Activated naive CD4-positive, alpha-beta T cell treated with anti-CD3 and anti-CD28 coated beads, Interleukin-2, amount 50 U/mL, for 24 hours (primary cell): ENCODE results near the gene LINGO1.

ENCODE experiments used
- H3K27ac Mint-ChIP-seq: one replicate; pipeline ENCODE4 v1.8.0; 2021; ENCODE audit warnings: mild to moderate bottlenecking, mixed read lengths
- H3K27me3 Mint-ChIP-seq: one replicate; pipeline ENCODE4 v1.8.0; 2021; ENCODE audit warnings: mixed read lengths
- H3K36me3 Mint-ChIP-seq: one replicate; pipeline ENCODE4 v1.8.0; 2021; ENCODE audit warnings: mixed read lengths
- H3K4me1 Mint-ChIP-seq: one replicate; pipeline ENCODE4 v1.8.0; 2021; ENCODE audit warnings: mixed read lengths
- H3K4me3 Mint-ChIP-seq: one replicate; pipeline ENCODE4 v1.8.0; 2021; ENCODE audit warnings: mild to moderate bottlenecking, mixed read lengths
- H3K9me3 Mint-ChIP-seq: one replicate; pipeline ENCODE4 v1.8.0; 2021; ENCODE audit warnings: mixed read lengths

Gene LINGO1

GRCh38 chr15:77568014-77568972, 64.4 kb downstream of the LINGO1 start:
- H3K9me3 Mint-ChIP-seq: no peaks in the 10 kb centered on the region
- H3K4me3 Mint-ChIP-seq: no peak overlapping the region
- no peaks in the 10 kb centered on the region for H3K36me3 Mint-ChIP-seq
- no peaks in the 10 kb centered on the region for H3K4me1 Mint-ChIP-seq
- H3K27me3 Mint-ChIP-seq: peaks cover 3% of the 10 kb centered on the region
- no peak overlapping the region for H3K27ac Mint-ChIP-seq

GRCh38 chr15:77567202-77567601, 65.5 kb downstream of the LINGO1 start:
- no peak overlapping the region for H3K27ac Mint-ChIP-seq
- H3K9me3 Mint-ChIP-seq: no peaks in the 10 kb centered on the region
- H3K4me1 Mint-ChIP-seq: no peaks in the 10 kb centered on the region
- no peak overlapping the region for H3K4me3 Mint-ChIP-seq
- peaks cover 3% of the 10 kb centered on the region for H3K27me3 Mint-ChIP-seq
- H3K36me3 Mint-ChIP-seq: no peaks in the 10 kb centered on the region

DNA sequence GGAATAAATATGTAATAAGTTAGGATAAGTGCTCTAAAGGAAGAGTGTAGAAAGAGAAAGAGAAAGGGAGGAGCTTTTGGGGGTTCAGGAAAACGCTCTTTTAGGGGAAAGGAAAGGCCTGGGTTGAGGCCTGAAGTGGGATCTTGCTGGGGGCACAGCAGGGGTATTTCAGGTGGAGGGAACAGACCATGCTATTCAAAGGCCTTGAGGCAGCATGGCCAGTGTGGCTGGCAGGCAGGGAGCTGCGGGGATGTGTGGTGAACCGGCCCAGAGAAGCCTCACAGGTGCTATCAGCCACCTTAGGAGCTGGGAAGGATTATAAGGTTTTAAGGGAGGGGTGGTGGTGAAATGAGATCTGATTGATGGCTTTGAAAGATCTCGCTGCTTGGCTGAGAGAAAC, 66.6 kb downstream of the LINGO1 start:
- Mint-ChIP-seq H3K27me3 (peaks cover 3% of the 10 kb centered on the region), H3K27ac (no peak overlapping the region), H3K9me3 (no peaks in the 10 kb centered on the region), H3K4me1 (no peaks in the 10 kb centered on the region), H3K36me3 (no peaks in the 10 kb centered on the region), H3K4me3 (no peak overlapping the region)

GRCh38 chr15:77565378-77565915, 67.3 kb downstream of the LINGO1 start:
- Mint-ChIP-seq H3K4me3 (no peak overlapping the region), H3K27me3 (peaks cover 3% of the 10 kb centered on the region), H3K27ac (no peak overlapping the region), H3K4me1 (no peaks in the 10 kb centered on the region), H3K36me3 (no peaks in the 10 kb centered on the region), H3K9me3 (no peaks in the 10 kb centered on the region)

- no peak overlapping the region for H3K4me3 Mint-ChIP-seq
- no peaks in the 10 kb centered on the region for H3K36me3 Mint-ChIP-seq
- H3K27ac Mint-ChIP-seq: no peak overlapping the region
- H3K9me3 Mint-ChIP-seq: no peaks in the 10 kb centered on the region
- H3K4me1 Mint-ChIP-seq: no peaks in the 10 kb centered on the region
- peaks cover 2% of the 10 kb centered on the region for H3K27me3 Mint-ChIP-seq
These were observed 67.8 kb downstream of the LINGO1 start for GRCh38 chr15:77564938-77565337.

GRCh38 chr15:77564341-77564740, 68.4 kb downstream of the LINGO1 start:
- no peaks in the 10 kb centered on the region for H3K4me1 Mint-ChIP-seq
- no peaks in the 10 kb centered on the region for H3K9me3 Mint-ChIP-seq
- no peak overlapping the region for H3K4me3 Mint-ChIP-seq
- no peak overlapping the region for H3K27ac Mint-ChIP-seq
- no peaks in the 10 kb centered on the region for H3K36me3 Mint-ChIP-seq
- H3K27me3 Mint-ChIP-seq: peaks cover 5% of the 10 kb centered on the region

- Mint-ChIP-seq H3K4me3 (no peak overlapping the region), H3K4me1 (no peaks in the 10 kb centered on the region), H3K9me3 (no peaks in the 10 kb centered on the region), H3K36me3 (no peaks in the 10 kb centered on the region), H3K27ac (no peak overlapping the region), H3K27me3 (peaks cover 5% of the 10 kb centered on the region)
These were observed 69.0 kb downstream of the LINGO1 start for GRCh38 chr15:77563623-77564156.
